Tibial nerve (tissue), 3 donors: ENCODE results near the gene PLA2G3.

Experiments used
- CTCF ChIP-seq, 5 experiments: fragments of 200-600 bp in 3 of 5; fragments of 450-650 bp in 2 of 5; sonication (generic) in 3 of 5; IDR thresholded peaks; one replicate each; pipeline ENCODE4 v1.5.1; 2016 to 2019; ENCODE audit warnings: antibody characterized with exemption in 5 of 5, mild to moderate bottlenecking in 3 of 5, moderate library complexity in 2 of 5
- POLR2A ChIP-seq, 2 donors: fragments of 450-650 bp; IDR thresholded peaks; one replicate each; pipeline ENCODE4 v1.6.1; 2017; ENCODE audit warnings: antibody characterized with exemption in 2 of 2, mild to moderate bottlenecking in 2 of 2, moderate library complexity in 2 of 2

GRCh38 chr22:31155422-31155821 lies 15.1 kb upstream of the PLA2G3 start:
- TF ChIP-seq CTCF (IDR thresholded peaks at IDR 0.05): no peak
- TF ChIP-seq POLR2A (IDR thresholded peaks at IDR 0.05): no peak
